GM12873 (cell line): ENCODE data around the gene PSMD2.

Source experiments
- CTCF ChIP-seq: IDR thresholded peaks from 2 replicates; pipeline ENCODE4 v1.5.1; 2012; ENCODE audit warnings: low read depth, mild to moderate bottlenecking, moderate library complexity, low read length, control low read depth; ENCODE audit not compliant: insufficient read depth; ENCODE audit errors: missing control alignments

The PSMD2 gene

GRCh38 chr3:184300378-184300720 lies 1.3 kb downstream of the PSMD2 start:
- no peak for TF ChIP-seq CTCF

DNA sequence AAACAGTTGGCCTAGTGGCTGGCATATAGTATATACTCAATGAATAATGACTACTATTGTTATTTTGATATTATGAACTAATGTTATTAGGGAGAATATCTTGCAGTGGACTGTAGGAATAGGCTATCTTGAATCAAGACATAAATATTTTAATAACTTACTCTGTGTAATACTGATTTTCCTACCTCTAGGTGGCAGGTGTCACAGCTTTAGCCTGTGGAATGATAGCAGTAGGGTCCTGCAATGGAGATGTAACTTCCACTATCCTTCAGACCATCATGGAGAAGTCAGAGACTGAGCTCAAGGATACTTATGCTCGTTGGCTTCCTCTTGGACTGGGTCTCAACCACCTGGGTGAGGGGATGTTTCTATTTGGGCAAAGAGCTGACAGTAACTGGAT lies 6.5 kb downstream of the PSMD2 start:
- peak; percentile 27 for TF ChIP-seq CTCF

DNA sequence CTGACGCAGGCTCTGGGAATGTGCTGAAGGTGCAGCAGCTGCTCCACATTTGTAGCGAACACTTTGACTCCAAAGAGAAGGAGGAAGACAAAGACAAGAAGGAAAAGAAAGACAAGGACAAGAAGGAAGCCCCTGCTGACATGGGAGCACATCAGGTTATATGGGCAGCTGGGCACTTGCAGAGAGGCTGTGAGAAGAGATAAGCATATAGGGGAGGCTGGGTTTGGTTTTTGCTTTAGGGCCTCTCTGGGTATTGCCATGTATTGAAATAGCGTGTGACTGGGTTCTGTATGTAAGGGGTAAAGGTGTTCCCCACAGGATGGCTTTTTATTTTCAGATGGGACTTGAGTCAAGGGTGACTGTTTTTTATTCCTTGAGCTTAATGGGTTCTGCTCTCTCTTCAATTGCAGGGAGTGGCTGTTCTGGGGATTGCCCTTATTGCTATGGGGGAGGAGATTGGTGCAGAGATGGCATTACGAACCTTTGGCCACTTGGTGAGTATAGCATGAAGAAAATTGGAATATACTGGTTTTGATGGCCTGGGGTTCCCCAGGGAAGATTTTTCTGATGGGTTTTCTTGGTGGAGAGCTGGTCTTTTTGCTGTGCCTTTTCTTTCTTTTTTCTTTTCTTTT lies 7.4 kb downstream of the PSMD2 start:
- no peak for TF ChIP-seq CTCF

GRCh38 chr3:184307915-184308314 lies 8.9 kb downstream of the PSMD2 start:
- no peak for TF ChIP-seq CTCF

DNA sequence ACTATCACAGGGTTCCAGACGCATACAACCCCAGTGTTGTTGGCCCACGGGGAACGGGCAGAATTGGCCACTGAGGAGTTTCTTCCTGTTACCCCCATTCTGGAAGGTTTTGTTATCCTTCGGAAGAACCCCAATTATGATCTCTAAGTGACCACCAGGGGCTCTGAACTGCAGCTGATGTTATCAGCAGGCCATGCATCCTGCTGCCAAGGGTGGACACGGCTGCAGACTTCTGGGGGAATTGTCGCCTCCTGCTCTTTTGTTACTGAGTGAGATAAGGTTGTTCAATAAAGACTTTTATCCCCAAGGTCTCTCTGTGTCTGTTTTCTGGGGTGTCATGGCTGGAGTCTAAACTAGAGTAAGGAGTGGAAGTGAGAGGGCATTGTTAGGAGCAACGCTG lies 9.7 kb downstream of the PSMD2 start:
- no peak for TF ChIP-seq CTCF

DNA sequence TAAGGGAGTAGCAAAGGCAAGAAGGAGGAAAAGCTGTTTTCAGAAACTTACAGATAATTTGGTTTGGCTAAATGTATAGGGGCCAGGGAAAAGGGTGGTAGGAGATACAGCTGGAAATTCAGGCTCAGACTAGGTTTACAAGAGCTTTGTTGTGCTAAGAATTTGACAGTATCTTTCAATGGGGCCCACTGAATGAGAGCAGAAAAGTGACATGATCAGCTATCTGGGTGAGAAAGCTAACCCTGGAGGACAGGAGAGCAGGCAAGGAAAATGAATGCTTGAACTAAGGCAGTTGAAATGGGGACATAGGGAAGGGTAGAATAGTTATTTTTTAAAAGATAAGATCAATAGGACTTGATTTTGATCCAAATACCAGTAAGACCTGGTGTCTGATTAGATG lies 12.6 kb downstream of the PSMD2 start:
- no peak for TF ChIP-seq CTCF

DNA sequence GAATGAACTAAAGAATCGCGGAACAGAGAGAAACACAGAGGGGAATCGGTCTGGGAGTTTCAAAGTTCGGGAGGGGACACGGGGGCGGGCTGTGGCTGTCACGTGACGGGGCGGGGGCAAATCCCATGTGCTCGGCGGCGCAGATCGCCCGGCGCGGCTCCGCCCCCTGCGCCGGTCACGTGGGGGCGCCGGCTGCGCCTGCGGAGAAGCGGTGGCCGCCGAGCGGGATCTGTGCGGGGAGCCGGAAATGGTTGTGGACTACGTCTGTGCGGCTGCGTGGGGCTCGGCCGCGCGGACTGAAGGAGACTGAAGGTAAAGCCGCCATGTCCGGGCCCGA lies 15.3 kb downstream of the PSMD2 start, which contains the start of gene EIF4G1:
TSS of gene EIF4G1 (plus strand) at position 244 of the 337 bp plus-strand sequence. CDS start 1,191 bp downstream, outside the sequence.
- TF ChIP-seq CTCF, result no peak
